HG03060 (cell line): ENCODE measurements around the gene MED12L.

Source experiments
- ATAC-seq: cut with Tn5 transposase; IDR thresholded peaks from one replicate; pipeline ENCODE4 v1.9.1; 2021; ENCODE audit warnings: low read depth, moderate number of reproducible peaks; ENCODE audit not compliant: unreplicated experiment

Gene MED12L

GRCh38 chr3:151281671-151282324, 196.3 kb downstream of the MED12L start:
- no peak for ATAC-seq

GRCh38 chr3:151282921-151283320, 197.5 kb downstream of the MED12L start:
- ATAC-seq = no peak

GRCh38 chr3:151283387-151283786, 197.9 kb downstream of the MED12L start:
- ATAC-seq = no peak

GRCh38 chr3:151283907-151284461, 198.5 kb downstream of the MED12L start:
- no peak for ATAC-seq

GRCh38 chr3:151285940-151286339, 200.5 kb downstream of the MED12L start:
- no peak for ATAC-seq

GRCh38 chr3:151289445-151289844, 204.0 kb downstream of the MED12L start:
- no peak for ATAC-seq

GRCh38 chr3:151290673-151291072, 205.2 kb downstream of the MED12L start:
- ATAC-seq = no peak

- ATAC-seq = no peak
Measured at GRCh38 chr3:151293127-151293526, 207.7 kb downstream of the MED12L start.

- ATAC-seq = no peak
Measured at GRCh38 chr3:151296226-151296625, 210.8 kb downstream of the MED12L start.

GRCh38 chr3:151297429-151297828, 212.0 kb downstream of the MED12L start:
- ATAC-seq = no peak

- ATAC-seq = no peak
Measured at GRCh38 chr3:151299006-151299405, 213.5 kb downstream of the MED12L start.

GRCh38 chr3:151300539-151300938, 215.1 kb downstream of the MED12L start:
- ATAC-seq = no peak

- no peak for ATAC-seq
Measured at GRCh38 chr3:151301787-151302186, 216.3 kb downstream of the MED12L start.

- no peak for ATAC-seq
Measured at GRCh38 chr3:151303751-151304150, 218.3 kb downstream of the MED12L start.

GRCh38 chr3:151305060-151305774, 219.8 kb downstream of the MED12L start:
- no peak for ATAC-seq

- ATAC-seq = no peak
Measured at GRCh38 chr3:151305775-151306151, 220.3 kb downstream of the MED12L start.

GRCh38 chr3:151306168-151306810, 220.8 kb downstream of the MED12L start:
- ATAC-seq = no peak

GRCh38 chr3:151307131-151307530, 221.7 kb downstream of the MED12L start:
- ATAC-seq = no peak

GRCh38 chr3:151307583-151308488, 222.4 kb downstream of the MED12L start:
- ATAC-seq = no peak

GRCh38 chr3:151309566-151309965, 224.1 kb downstream of the MED12L start:
- ATAC-seq = no peak
